DOHH2 (cell line): Measurements from ENCODE around the gene MTMR2.
"Not testable (repeated sequence)": the region's sequence is repeated elsewhere in the genome, so short reads cannot be mapped to it uniquely, and the experiment has no call there.

ENCODE experiments used
- H3F3A ChIP-seq: fragments of 200-600 bp; sonication (generic), shearing (Covaris generic); 2 replicates; pipeline ENCODE4 v1.6.0; 2016; ENCODE audit warnings: antibody characterized with exemption, mild to moderate bottlenecking; ENCODE audit not compliant: control insufficient read depth, insufficient read depth
- H3K27ac ChIP-seq: fragments of 200-600 bp; sonication (generic); 2 replicates; pipeline ENCODE4 v1.5.1; 2014; ENCODE audit warnings: low read depth, mild to moderate bottlenecking, low read length, moderate library complexity
- H3K27me3 ChIP-seq: fragments of 200-600 bp; sonication (generic); 2 replicates; pipeline ENCODE4 v1.6.1; 2014; ENCODE audit warnings: mild to moderate bottlenecking, low read length, mixed read lengths; ENCODE audit not compliant: control insufficient read depth
- H3K36me3 ChIP-seq: fragments of 200-600 bp; sonication (generic); 2 replicates; pipeline ENCODE4 v1.6.1; 2014; ENCODE audit warnings: mild to moderate bottlenecking, low read length, moderate library complexity, mixed read lengths; ENCODE audit not compliant: control insufficient read depth
- H3K4me1 ChIP-seq: fragments of 200-600 bp; sonication (generic); 2 replicates; pipeline ENCODE4 v1.6.1; 2014; ENCODE audit warnings: mild to moderate bottlenecking, low read length, mixed read lengths; ENCODE audit not compliant: control insufficient read depth
- H3K4me2 ChIP-seq: fragments of 200-600 bp; sonication (generic); 2 replicates; pipeline ENCODE4 v1.6.0; 2014; ENCODE audit warnings: mild to moderate bottlenecking, low read length, moderate library complexity
- H3K4me3 ChIP-seq: fragments of 200-600 bp; sonication (generic); 2 replicates; pipeline ENCODE4 v1.5.1; 2014; ENCODE audit warnings: mild to moderate bottlenecking, low read length, mixed read lengths
- H3K79me2 ChIP-seq: fragments of 200-600 bp; sonication (generic); 2 replicates; pipeline ENCODE4 v1.6.1; 2014; ENCODE audit warnings: mild to moderate bottlenecking, low read length, mixed read lengths; ENCODE audit not compliant: control insufficient read depth
- H3K9me2 ChIP-seq: fragments of 200-600 bp; sonication (generic); replicated peaks from 2 replicates; pipeline ENCODE4 v1.6.1; 2014; ENCODE audit warnings: mild to moderate bottlenecking, low read length, mixed read lengths; ENCODE audit not compliant: control insufficient read depth
- H3K9me3 ChIP-seq: fragments of 200-600 bp; sonication (generic); 2 replicates; pipeline ENCODE4 v1.6.1; 2014; ENCODE audit warnings: antibody characterized with exemption, low read length, mixed read lengths; ENCODE audit not compliant: control insufficient read depth, insufficient read depth
- H4K20me1 ChIP-seq: fragments of 200-600 bp; sonication (generic); 2 replicates; pipeline ENCODE4 v1.6.0; 2014; ENCODE audit warnings: low read depth, mild to moderate bottlenecking, antibody characterized with exemption, low read length, moderate library complexity; ENCODE audit not compliant: control insufficient read depth, insufficient read depth
- EZH2phosphoT487 ChIP-seq: fragments of 200-600 bp; sonication (generic); IDR thresholded peaks from 2 replicates; pipeline ENCODE4 v1.6.1; 2017; ENCODE audit warnings: borderline replicate concordance, mild to moderate bottlenecking, antibody characterized with exemption, low read length, moderate library complexity, mixed read lengths
- TF ChIP-seq, protein P1 (sequence below): fragments of 200-600 bp; sonication (generic); IDR thresholded peaks from one replicate; pipeline ENCODE4 v1.5.1; 2014; ENCODE audit warnings: antibody characterized with exemption, mild to moderate bottlenecking, low read depth, low read length; ENCODE audit not compliant: poor library complexity, severe bottlenecking

MTMR2 gene

DNA sequence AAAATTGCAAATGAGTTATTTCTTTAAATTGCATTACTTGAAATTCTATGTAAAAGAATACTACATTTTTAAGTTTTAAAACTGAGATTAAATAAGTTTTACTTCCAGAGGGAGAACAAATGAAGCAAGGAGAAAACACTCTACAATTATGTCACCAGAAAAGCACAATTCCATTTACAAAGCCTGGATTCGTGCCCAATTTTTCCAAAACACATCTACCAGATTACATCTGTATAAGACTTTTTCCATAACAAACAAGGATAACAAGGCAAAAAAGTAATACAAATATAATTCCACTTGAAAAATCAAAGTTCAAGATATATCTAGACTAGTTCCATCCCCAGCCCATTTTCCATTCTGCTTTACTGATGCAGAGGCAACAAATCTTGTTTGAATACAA, 40.5 kb downstream of the MTMR2 start:
- H3K4me2 ChIP-seq: no peak overlapping the region
- H3K9me3 ChIP-seq: no peaks in the 10 kb centered on the region
- no peaks in the 10 kb centered on the region for H3F3A ChIP-seq
- H3K79me2 ChIP-seq: no peaks in the 10 kb centered on the region
- H3K4me3 ChIP-seq: no peak overlapping the region
- no peaks in the 10 kb centered on the region for H4K20me1 ChIP-seq
- H3K27ac ChIP-seq: no peak overlapping the region
- H3K36me3 ChIP-seq: peaks cover 17% of the 10 kb centered on the region
- H3K27me3 ChIP-seq: no peaks in the 10 kb centered on the region
- no peaks in the 10 kb centered on the region for H3K9me2 ChIP-seq
- TF ChIP-seq, protein P1, sequence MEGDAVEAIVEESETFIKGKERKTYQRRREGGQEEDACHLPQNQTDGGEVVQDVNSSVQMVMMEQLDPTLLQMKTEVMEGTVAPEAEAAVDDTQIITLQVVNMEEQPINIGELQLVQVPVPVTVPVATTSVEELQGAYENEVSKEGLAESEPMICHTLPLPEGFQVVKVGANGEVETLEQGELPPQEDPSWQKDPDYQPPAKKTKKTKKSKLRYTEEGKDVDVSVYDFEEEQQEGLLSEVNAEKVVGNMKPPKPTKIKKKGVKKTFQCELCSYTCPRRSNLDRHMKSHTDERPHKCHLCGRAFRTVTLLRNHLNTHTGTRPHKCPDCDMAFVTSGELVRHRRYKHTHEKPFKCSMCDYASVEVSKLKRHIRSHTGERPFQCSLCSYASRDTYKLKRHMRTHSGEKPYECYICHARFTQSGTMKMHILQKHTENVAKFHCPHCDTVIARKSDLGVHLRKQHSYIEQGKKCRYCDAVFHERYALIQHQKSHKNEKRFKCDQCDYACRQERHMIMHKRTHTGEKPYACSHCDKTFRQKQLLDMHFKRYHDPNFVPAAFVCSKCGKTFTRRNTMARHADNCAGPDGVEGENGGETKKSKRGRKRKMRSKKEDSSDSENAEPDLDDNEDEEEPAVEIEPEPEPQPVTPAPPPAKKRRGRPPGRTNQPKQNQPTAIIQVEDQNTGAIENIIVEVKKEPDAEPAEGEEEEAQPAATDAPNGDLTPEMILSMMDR: no peak
- no peak for TF ChIP-seq EZH2phosphoT487
- H3K4me1 ChIP-seq: no peaks in the 10 kb centered on the region

DNA sequence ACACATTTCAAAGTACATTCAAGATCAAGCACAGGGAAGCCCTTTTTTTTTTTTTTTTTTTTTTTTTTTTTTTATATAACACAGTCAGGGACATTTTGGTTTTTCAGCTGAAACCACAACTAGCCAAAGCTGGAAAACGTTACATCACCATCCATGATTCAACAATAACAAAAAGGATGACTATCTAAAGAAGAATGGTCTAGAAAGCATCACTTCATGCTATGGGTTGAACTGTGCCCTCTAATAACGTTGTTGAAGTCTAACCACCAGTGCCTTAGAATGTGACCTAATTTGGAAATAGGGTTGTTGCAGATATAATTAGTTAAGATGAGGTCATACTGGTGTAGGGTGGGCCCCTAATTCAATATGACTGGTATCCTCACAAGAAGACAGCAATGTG, 46.6 kb downstream of the MTMR2 start:
- H3F3A ChIP-seq: no peaks in the 10 kb centered on the region
- H3K36me3 ChIP-seq: peaks cover 2% of the 10 kb centered on the region; the same call in 1 of the 2 replicates
- H3K4me3 ChIP-seq: no peak overlapping the region
- H3K4me2 ChIP-seq: no peak overlapping the region
- TF ChIP-seq EZH2phosphoT487: no peak
- TF ChIP-seq, protein P1: no peak
- no peaks in the 10 kb centered on the region for H3K79me2 ChIP-seq
- H3K27ac ChIP-seq: no peak overlapping the region
- no peaks in the 10 kb centered on the region for H4K20me1 ChIP-seq
- H3K4me1 ChIP-seq: no peaks in the 10 kb centered on the region
- H3K9me2 ChIP-seq: no peaks in the 10 kb centered on the region
- H3K9me3 ChIP-seq: peaks cover 3% of the 10 kb centered on the region; the same call in 1 of the 2 replicates
- H3K27me3 ChIP-seq: no peaks in the 10 kb centered on the region

DNA sequence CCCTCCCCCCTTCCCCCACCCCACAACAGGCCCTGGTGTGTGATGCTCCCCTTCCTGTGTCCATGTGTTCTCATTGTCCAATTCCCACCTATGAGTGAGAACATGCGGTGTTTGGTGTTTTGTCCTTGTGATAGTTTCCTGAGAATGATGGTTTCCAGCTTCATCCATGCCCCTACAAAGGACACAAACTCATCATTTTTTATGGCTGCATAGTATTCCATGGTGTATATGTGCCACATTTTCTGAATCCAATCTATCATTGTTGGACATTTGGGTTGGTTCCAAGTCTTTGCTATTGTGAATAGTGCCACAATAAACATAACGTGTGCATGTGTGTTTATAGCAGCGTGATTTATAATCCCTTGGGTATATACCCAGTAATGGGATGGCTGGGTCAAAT, 53.0 kb downstream of the MTMR2 start:
- not testable (repeated sequence) for H3K4me2 ChIP-seq, H4K20me1 ChIP-seq, H3F3A ChIP-seq, H3K9me3 ChIP-seq, H3K27ac ChIP-seq, H3K4me3 ChIP-seq, H3K27me3 ChIP-seq, H3K4me1 ChIP-seq, H3K36me3 ChIP-seq, H3K9me2 ChIP-seq, H3K79me2 ChIP-seq

DNA sequence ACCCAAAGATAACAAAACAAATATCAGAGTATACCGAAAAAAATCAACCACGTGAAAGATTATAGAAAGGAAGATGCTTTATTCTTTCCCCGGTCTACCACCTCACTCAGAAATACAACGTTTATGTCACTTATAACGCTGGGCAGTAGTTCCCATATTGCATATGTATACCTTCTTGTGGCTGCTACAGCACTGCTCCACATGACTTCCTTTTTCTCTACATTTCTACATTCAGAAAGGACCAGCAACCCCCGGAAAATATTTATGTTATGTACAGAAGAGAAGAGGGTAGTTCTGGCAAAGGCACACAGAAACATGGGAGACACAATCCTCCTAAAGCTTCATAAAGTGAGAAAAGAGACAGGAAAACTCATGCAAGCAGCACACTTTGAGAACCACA, 56.8 kb downstream of the MTMR2 start:
- Histone ChIP-seq H3F3A (no peaks in the 10 kb centered on the region), H3K27ac (no peak overlapping the region), H3K9me2 (no peaks in the 10 kb centered on the region), H3K9me3 (no peaks in the 10 kb centered on the region), H3K4me1 (no peaks in the 10 kb centered on the region), H3K79me2 (no peaks in the 10 kb centered on the region), H3K4me3 (no peak overlapping the region), H4K20me1 (no peaks in the 10 kb centered on the region), H3K27me3 (no peaks in the 10 kb centered on the region), H3K4me2 (no peak overlapping the region), H3K36me3 (no peaks in the 10 kb centered on the region)
- no peak for TF ChIP-seq EZH2phosphoT487
- TF ChIP-seq, protein P1: no peak
